Stimulated activated CD4-positive, alpha-beta T cell treated with anti-CD3 and anti-CD28 coated beads, TNF-alpha, amount 100 ng/mL, for 24 hours (primary cell): Measurements from ENCODE around the gene ESYT2.

ENCODE experiments used
- DNase-seq, 3 experiments: peaks; one replicate each; pipeline ENCODE4 v3.0.0-alpha.2; 2020; ENCODE audit warnings: low read depth in 3 of 3

ESYT2 gene

DNA sequence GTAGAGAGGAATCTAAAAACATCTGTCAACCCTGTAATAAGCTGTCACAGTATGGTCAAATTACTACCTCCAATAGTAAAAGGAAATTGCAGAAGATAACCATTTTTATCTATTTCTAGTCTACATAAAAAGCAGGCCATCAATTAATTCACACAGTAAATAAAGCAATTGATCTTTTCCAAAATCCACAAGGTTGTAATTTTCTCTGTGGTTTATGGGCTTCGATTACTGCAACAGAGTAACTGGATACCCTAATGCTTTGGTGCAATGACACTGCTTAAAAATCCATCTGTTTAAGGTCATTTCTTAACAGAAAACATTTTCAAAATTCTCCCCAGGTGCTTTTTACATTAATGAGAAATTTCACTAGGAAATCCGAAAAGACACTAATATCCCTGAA lies 23.9 kb downstream of the ESYT2 start:
- DNase-seq = no peak

DNA sequence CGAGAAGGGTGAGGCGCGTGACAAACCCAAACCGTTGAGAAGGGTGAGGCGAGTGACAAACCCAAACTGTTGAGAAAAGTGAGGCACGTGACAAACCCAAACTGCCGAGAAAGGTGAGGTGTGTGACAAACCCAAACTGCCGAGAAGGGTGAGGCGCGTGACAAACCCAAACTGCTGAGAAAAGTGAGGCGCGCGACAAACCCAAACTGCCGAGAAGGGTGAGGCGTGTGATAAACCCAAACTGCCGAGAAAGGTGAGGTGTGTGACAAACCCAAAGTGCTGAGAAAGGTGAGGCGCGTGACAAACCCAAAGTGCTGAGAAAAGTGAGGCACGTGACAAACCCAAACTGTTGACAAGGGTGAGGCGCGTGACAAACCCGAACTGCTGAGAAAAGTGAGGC lies 25.0 kb downstream of the ESYT2 start:
- no peak for DNase-seq

GRCh38 chr7:158803367-158803969 lies 25.8 kb downstream of the ESYT2 start:
- no peak for DNase-seq

DNA sequence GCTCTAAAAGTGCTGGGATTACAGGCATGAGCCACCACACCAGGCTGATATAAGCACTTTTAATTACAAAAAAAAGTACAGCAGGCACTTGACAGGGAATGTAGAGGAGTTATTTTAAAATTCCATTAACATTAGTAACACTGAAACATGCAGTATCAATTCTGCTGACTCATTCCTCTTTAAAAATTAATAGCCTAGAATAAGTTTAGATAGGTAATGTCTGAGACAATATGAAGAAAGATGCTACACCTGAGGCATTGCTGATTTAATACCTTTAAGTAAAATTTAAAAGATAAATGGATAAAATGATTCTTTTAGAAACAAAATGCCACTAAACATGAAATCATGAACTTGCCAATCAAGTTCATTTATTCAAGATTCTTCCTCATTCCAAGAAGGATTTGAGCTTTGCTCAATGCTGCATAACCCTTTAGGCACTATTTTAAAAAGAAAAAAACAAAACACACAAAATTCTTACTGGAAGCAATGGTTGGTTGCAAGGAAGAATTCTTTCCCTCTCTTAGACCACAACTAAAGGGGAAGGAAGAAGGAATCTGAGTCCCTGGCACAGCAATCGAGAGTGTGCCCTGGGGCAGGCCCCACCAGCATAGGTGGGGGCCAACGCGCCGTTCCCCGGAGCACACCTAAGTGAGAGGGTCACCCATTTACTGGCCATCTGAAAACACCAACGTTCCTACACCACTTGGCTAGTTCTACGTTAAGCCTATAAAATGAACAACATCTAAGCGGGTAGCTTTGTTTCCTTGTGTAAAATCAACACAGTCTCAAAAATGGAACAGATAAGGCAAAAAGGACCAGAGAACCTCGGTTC lies 26.6 kb downstream of the ESYT2 start:
- DNase-seq = no peak

- no peak for DNase-seq
Measured at GRCh38 chr7:158798741-158799140, 30.6 kb downstream of the ESYT2 start.

GRCh38 chr7:158796667-158797066 lies 32.6 kb downstream of the ESYT2 start:
- no peak for DNase-seq

DNA sequence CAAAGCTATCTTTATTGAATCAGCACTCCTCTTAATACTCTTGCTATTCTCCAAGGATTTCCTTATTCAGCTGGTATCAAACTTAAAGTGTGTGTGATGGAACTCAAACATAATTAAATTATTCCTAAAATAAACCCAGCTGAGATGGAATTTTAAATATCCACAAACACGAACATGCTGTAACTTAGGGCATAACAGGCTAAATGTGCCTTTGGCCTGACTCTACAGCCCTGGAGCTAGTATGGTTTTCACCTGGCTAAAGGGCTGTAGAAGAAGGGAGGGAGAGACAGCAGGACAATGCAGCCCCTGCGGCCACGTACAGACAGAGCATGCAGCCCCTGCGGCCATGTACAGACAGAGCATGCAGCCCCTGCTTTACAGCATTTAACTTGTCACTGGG lies 34.0 kb downstream of the ESYT2 start:
- DNase-seq = no peak

- no peak for DNase-seq
Measured at GRCh38 chr7:158791107-158791506, 38.2 kb downstream of the ESYT2 start.

DNA sequence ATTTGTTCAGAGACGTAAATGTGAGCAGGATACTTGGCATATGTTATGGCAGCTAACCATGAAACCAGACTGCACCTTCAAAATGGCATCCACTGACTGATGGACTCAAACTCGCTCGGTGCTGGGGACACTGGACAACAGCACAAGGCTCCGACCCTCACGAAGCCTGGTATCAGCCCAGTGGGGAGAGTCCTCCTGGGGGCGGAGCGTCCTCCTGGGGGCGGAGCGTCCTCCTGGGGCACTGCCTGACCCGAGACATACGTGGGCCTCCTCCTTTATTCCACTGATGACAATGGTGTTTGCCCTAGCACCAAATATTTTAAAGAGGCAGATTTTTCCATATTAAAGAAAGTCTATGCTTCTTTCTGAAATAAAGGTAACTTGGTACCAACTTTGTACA lies 39.5 kb downstream of the ESYT2 start:
- DNase-seq = no peak

GRCh38 chr7:158786898-158787297 lies 42.4 kb downstream of the ESYT2 start:
- no peak for DNase-seq

DNA sequence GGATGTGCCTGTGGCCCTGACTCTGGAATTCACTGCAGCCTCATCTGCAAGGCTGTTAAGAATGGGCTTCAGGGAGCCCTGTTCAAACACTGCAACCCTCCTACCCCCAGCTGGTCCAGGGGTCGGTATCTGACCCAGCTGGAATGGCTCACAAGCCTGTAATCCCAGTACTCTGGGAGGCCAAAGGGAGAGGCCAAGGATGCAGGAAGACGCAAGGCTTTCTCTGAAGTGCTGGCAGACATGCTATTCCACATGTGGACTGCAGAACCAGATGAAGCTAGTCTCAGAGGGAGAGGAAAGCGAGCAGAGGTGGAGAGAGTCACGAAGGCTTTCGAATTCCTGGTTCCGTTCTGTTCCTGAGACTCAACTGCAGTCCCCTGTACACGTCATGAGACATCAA lies 45.0 kb downstream of the ESYT2 start:
- DNase-seq = no peak

- DNase-seq = no peak
Measured at GRCh38 chr7:158783595-158783994, 45.7 kb downstream of the ESYT2 start.

DNA sequence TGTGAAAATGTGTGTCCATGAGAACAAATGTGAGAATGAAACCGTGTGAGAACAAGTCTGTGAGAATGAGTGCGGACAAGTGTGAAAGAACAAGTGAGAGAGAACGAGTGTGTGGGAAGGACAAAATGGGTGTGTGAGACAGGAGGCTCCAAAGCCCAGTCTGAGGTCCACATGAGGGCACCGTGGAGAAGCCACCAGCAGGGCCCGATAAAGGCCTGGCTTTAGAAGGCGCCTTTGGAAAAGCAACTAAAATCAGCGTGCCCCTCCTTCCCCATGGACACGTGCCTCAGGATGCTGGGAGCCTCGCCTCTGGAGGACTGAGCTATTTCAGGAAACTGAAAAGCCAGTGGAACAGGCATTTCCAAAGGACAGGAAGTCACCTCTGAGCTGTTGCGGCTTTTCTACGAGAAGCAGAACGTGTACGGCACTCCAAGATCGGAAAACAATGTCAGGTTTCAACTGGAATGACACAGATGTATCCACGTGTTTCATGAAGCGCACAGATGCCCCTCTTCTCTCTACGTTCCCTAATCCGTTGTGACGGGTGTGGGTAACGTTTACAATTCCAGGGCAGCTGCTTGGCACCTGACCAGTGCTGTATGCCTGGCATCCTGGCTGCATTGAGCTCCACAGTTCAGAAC lies 46.4 kb downstream of the ESYT2 start:
- DNase-seq = no peak

DNA sequence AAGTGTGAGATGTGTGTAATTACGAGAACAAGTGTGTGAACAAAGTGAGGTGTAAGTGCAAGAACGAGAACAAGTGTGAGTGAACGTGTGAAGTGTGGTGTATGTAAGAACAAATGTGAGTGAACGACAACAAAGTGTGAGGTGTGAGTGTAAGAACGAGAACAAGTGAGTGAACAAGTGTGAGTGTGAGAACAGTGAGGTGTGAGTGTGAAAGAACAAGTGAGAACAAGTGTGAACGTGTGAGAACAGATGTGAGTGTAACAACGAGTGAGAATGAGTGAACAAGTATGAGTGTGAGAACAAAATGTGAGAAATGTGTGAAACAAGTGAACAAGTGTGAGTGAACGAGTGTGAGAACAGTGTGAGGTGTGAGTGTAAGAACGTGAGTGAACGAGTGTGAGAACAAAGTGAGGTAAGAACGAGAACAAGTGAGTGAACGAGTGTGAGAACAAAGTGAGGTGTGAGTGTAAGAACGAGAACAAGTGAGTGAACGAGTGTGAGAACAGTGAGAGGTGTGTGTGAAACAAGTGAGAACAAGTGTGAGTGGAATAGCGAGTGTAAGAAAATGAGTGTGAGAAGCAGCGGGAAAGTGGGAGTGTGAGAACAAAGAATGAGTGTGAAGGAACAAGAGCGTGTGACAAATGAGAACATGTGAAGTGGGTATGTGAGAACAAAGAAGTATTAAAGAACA lies 47.2 kb downstream of the ESYT2 start:
- DNase-seq = no peak

DNA sequence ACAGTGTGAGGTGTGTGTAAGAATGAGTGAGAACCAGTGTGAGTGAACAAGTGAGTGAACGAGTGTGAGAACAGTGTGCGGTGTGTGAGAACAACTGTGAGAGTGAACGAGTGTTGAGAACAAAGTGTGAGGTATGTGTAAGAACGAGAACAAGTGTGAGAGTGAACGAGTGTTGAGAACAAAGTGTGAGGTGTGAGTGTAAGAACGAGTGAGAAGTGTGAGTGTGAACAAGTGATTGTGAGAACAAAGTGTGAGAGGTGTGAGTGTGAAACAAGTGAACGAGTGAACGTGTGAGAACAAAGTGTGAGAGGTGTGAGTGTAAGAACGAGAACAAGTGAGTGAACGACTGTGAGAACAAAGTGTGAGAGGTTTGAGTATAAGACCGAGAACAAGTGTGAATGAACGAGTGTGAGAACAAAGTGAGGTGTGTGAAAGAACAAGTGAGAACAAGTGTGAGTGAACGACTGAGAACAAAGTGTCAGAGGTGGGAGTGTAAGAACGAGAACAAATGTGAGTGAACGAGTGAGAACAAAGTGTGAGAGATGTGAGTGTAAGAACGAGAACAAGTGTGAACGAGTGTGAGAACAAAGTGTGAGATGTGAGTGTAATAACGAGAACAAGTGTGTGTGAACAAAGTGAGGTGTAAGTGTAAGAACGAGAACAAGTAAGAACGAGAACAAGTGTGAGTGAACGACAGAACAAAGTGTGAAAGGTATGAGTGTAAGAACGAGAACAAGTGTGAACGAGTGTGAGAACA lies 47.9 kb downstream of the ESYT2 start:
- no peak for DNase-seq

DNA sequence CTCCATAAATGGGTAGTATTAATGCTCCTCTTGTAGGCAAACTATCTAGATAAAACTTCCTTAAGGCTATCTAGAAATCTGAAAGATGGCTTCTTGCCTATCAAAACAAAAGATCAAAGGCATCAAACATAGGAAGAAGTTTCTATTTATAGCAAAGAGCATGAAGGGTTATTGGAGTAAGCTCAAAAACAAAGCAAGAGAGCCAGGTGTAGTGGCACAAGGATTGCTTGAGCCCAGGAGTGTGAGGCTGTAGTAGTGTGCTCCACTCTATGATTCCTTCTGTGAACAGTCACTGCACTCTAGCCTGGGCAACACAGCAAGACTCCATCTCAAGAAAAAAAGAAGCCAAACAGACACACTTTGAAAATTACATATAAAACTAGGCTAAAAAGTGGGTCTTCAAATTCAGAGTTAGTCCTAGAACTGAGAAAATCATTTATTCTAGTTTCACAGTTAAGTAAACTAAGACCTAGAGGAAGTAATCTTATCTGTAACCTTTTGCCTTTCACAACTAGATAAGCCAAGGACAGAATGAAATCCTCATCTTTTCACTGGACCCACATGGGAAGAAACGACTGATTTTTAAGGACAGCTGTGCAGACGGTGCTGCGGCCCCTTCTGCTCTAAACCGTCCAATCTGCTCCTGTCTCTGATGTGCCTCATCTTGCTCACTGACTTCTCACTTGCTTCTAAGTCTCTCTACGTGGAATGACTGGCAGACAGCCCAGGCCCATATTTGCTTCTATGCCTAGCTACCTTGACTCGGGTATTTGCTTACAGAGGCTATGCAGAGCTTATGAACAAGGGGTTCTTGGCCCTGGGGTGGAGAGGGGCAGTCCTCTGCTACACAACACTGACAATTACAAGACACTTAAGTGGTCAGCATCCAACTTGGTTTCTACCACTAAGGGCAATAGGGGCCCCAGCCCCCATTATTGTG lies 50.0 kb downstream of the ESYT2 start:
- DNase-seq = no peak

DNA sequence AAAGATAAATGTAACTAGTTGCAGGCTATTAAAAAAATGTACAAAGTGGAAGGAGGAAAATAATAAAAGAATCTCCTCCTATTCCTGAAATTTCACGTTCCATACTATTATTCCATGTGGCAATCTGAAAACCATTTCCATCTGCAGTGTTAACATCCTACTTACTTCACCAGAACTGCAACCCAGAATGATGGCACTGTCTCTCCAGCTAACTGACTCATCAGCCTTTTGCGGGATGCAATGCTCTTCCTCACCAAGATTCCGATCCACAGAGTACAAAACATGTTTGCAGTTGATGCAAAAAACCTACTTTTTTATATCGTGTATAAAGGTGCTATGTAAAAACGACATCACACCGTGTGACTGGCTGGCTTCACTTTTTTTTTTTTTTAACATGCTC lies 50.8 kb downstream of the ESYT2 start:
- no peak for DNase-seq

DNA sequence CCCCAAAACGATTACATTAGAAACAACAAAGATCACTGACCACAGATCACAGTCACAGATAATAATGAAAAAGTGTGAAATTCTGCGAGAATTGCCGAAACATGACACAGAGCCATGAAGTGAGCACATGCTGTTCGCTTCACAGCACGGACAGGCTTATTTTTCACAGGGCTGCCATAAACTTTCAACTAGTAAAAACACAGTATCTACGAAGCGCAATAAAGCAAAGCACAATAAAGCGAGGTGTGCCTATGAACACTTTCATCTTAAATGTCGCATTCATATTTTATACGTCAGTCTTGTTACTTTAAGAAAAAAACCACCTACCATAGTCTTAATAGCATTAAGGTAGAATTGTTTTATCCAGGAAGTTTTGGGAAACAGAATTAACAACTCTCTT lies 51.5 kb downstream of the ESYT2 start:
- no peak for DNase-seq

- DNase-seq = no peak
Measured at GRCh38 chr7:158776474-158776873, 52.8 kb downstream of the ESYT2 start.

GRCh38 chr7:158774952-158775351 lies 54.4 kb downstream of the ESYT2 start:
- DNase-seq = no peak

DNA sequence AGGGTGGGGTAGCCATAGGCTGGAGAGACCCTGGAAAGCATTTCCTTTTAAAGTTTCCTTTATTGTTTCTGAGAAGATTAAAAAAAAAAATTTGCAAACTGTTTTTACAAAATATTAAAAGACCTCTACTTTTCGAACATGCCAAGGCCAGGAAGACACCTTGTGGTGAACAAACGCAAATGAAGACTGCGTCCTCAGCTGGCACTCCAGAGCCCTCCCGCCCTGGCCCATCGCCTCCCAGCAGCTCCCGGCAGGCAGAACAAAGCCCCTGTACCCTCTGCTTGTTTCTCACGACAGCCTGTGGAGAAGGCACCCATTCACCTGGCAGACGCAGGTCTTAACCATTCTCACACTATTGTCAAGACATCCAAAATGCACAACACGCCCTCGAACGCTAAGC lies 56.4 kb downstream of the ESYT2 start:
- no peak for DNase-seq
